Measurements from ENCODE around the gene SHISA3.

- TF ChIP-seq TAF1 (IDR thresholded peaks at IDR 0.05; ENCODE audit: low read depth, low read length) (no peak), SRF (IDR thresholded peaks at IDR 0.05; ENCODE audit: low read depth, low read length) (no peak), EZH2 (IDR thresholded peaks at IDR 0.05; ENCODE audit: low read depth, low read length, severe bottlenecking) (no peak), NRF1 (IDR thresholded peaks at IDR 0.05; ENCODE audit: low read depth, low read length) (no peak), PHF8 (conservative IDR thresholded peaks at IDR 0.05; ENCODE audit: low read depth, low read length) (no peak), ATF2 (IDR thresholded peaks at IDR 0.05; ENCODE audit: low read length) (no peak)
- TF ChIP-seq, protein P1, sequence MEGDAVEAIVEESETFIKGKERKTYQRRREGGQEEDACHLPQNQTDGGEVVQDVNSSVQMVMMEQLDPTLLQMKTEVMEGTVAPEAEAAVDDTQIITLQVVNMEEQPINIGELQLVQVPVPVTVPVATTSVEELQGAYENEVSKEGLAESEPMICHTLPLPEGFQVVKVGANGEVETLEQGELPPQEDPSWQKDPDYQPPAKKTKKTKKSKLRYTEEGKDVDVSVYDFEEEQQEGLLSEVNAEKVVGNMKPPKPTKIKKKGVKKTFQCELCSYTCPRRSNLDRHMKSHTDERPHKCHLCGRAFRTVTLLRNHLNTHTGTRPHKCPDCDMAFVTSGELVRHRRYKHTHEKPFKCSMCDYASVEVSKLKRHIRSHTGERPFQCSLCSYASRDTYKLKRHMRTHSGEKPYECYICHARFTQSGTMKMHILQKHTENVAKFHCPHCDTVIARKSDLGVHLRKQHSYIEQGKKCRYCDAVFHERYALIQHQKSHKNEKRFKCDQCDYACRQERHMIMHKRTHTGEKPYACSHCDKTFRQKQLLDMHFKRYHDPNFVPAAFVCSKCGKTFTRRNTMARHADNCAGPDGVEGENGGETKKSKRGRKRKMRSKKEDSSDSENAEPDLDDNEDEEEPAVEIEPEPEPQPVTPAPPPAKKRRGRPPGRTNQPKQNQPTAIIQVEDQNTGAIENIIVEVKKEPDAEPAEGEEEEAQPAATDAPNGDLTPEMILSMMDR (IDR thresholded peaks at IDR 0.05; ENCODE audit: control extremely low read depth in 1 of 3, insufficient read depth in 1 of 3, low read depth in 1 of 3, low read length in 3 of 3), result no peak
These were observed 37.0 kb upstream of the SHISA3 start for GRCh38 chr4:42360256-42360669.
